GM21423 (cell line): ENCODE results near the gene APLP2.

ENCODE experiments used
- ATAC-seq: cut with Tn5 transposase; IDR thresholded peaks from one replicate; pipeline ENCODE4 v1.9.1; 2021; ENCODE audit warnings: mild to moderate bottlenecking, moderate library complexity; ENCODE audit not compliant: unreplicated experiment

The APLP2 gene

GRCh38 chr11:130141561-130142341 lies 72.1 kb downstream of the APLP2 start:
- no peak for ATAC-seq

DNA sequence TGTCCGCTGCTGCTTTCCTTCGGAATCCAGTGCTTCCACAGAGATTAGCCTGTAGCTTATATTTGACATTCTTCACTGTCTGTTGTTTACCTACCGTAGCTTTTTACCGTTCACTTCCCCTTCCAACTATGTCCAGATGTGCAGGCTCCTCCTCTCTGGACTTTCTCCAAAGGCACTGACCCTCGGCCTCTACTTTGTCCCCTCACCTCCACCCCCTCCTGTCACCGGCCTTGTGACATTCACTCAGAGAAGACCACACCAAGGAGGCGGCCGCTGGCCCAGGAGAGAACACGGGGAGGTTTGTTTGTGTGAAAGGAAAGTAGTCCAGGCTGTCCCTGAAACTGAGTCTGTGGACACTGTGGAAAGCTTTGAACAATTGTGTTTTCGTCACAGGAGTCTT lies 74.4 kb downstream of the APLP2 start:
- ATAC-seq = no peak

GRCh38 chr11:130144861-130145281 lies 75.2 kb downstream of the APLP2 start:
- no peak for ATAC-seq

DNA sequence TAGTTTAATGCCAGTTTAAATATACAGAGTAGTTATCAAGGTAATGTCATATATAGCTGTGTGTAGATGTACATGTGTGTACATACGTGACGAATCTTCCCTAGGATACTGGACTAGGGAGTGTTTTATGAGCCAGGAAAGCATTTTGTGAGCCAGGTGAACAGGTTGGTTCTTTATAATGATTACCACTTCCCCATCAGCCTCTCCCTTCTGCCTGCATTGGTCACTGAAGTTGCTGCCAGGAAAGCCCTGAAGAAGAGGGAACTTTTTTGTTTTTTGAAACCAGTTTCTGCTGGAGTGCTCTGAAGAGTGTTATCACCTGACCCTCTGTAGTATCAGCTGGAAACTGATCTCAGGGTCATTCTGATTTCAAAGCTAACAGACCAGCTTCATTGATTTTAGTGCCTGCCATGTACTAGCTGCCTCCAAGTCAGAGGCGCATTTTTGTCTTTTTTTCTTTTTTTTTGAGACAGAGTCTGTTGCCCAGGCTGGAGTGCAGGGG lies 75.7 kb downstream of the APLP2 start:
- no peak for ATAC-seq

DNA sequence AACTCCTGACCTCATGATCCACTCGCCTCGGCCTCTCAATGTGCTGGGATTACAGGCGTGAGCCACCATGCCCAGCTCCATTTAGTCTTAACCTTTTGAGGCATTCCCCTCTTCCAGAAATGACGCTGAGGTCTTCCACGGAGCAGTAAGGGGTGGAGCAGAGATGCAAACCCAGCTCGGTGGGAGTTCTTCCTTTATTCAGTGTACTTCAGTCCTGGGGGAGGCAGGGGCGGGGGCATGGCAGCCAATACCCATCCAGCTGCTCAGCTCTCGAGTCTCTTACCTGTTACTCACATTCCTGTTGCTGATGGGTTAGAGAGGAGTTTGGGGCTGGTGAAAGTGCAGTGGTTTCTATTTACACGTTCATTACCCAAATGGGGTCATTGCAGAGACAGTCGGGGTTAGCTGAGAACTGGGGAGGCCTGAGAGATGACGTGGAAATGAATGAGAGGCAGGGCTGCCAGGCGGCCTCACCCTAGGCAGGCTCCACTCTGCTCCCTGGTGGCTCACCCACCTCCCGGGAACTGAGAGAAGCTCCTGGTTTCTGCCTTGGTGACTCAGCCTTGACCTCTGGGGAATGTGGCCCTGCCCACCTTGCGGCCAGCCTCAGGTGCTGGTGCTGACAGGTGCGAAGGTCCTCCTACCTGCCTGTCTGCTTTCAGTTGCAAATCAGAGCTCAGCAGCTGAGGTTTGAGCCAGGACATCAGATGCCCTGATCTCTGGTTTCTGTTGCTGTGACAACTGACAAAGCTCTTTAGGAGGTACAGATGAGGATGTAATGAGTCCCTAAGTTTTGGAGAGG lies 76.5 kb downstream of the APLP2 start:
- ATAC-seq = no peak

- ATAC-seq = no peak
Measured at GRCh38 chr11:130146796-130147195, 77.1 kb downstream of the APLP2 start.

DNA sequence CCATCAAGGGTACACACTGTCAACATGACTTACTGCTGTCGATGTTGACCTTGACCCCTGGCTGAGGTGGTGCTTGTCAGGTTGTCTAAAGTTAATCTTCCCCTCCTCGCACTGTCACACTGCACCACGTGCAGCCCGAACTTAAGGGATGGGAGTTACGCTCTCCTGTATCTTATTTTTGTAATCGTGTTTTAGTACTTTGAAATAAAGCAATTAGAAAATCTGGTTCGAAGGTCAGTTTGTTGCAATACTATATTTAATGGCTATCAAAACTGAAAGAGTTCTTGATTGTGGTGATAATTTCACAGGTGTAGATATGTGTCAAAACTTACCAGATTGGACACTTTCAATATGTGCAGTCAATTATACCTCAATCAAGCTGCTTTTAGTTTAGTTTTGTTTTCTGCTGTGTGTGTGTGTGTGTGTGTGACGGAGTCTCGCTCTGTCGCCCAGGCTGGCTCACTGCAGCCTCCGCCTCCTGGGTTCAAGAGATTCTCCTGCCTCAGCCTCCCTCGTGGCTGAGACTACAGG lies 79.2 kb downstream of the APLP2 start:
- no peak for ATAC-seq

DNA sequence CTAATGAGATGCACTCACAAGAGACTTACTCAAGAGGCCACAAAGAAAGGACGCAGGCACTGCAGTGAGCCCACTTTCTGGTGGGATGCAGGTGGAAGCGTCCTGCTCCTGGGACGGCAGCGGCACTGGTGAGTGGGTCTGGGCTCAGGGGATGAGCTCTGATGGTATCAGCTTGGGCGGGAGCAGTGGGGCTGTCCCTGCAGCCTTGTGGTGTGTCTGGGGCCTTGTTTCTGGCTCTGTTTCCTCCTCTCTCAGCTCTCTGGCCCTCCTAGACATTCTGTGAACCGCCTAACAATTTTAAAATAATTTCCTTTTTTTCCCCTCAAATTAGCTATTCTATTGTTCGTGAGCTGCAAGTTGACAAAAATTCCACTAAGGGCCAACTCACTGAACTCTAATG lies 81.1 kb downstream of the APLP2 start:
- ATAC-seq = no peak

DNA sequence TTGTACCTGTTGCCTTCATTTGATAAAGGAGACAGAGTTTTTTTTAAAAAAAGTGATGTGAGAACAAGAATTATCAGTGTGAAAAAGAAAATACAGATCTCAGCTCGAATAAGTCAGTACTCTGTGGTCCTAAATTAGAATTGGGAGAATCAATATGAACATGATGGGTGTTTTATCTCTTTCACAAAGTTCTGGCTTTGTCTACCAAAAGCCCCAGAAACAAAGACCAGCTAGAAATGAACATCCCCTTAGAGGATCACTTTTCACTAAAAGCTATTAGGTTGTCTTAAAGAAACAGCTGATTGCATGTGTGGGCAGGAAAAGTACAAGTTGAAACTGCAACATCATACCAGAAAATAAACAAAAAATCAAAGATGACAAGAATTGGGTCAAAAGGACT lies 81.5 kb downstream of the APLP2 start:
- no peak for ATAC-seq

DNA sequence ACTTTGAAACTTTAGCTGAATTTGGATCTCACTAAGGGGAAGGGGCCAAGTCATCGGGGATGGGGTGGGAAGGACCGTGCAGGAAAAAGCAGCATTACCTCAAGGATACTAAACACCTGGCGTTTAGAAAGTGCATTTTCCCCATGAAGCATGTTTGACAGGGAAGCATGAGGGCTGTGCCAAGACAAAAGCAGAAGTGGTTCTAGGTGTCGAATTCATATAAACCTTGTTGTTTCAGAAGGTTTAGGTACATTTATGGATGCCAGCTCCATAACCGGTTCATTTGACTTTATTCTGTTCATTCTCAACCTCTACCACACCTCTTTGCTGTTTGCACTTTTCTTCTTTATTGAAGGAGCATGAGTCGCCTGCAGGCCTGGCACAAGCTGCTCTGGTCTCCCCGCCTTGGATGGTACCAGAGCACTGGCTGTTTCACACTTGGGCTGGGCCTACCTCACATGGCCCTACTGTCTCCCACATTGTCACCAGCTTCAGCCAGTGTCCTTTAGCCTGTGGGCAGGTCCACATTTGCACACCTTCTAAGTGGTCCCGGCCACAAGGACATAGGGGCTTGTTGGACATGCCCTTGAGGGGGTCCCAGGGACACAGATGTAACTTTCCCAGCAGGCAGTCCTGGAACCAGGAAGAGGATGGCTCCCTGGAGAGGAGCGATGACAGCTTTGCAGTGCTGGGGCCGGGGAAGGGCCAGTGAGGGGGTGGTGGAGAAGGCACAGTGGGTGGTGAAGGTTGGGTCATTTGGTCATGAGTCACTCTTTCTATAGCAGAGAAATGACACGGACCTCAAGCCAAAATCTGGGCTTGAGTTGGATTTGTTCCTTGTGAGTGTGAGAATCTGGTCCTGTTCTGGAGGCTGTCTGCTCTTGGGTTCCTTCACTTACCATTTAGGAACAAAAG lies 86.7 kb downstream of the APLP2 start:
- no peak for ATAC-seq

DNA sequence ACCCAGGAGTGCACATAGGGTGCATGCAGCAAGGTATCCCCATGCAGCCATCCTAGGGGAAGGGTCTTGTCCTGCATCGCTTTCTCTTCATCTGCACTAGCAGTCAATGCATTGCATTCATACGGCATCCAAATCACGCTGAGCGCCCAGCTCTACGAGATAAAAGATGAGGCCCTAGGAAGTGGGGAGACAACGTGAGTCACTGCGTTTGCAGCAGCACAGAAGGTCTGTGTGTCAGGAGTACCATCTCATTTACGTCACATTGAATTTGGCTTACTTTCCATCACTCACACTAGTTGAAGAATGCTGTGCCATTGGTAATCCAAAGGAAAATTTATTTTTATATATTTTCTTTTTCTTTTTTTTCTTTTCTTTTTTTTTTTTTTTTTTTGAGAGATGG lies 87.4 kb downstream of the APLP2 start:
- no peak for ATAC-seq

DNA sequence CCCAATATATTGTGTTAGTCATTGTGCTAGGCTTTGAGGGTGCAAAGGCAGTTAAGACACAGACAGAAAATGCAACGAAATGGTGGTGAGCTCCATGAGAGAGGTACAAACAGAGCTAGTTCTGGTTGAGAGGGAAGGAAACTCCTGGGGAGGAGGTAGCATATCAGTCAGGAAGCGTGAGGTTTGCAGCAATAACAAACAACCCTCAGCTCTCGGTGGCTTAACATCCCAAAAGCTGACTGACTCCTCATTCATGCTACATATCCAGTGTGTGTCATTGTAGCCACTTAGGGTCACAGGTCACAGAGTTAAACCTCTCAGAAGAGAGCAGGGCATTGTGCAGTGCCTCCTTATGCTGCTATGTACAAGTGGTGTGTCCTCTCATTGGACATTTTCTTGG lies 88.1 kb downstream of the APLP2 start:
- ATAC-seq = no peak

- ATAC-seq = no peak
Measured at GRCh38 chr11:130159139-130159538, 89.4 kb downstream of the APLP2 start.

GRCh38 chr11:130159657-130160497 lies 90.2 kb downstream of the APLP2 start, which contains the start of gene ST14:
TSS of gene ST14 (plus strand) at chr11:130159782. CDS start at chr11:130159980, 198 bp downstream.
- no peak for ATAC-seq

GRCh38 chr11:130160498-130161155 lies 90.9 kb downstream of the APLP2 start:
- ATAC-seq = no peak

GRCh38 chr11:130161441-130162145 lies 91.9 kb downstream of the APLP2 start:
- no peak for ATAC-seq

- ATAC-seq = no peak
Measured at GRCh38 chr11:130162733-130163132, 93.0 kb downstream of the APLP2 start.

- ATAC-seq = no peak
Measured at GRCh38 chr11:130163346-130164220, 93.9 kb downstream of the APLP2 start.
